H9 (cell line): ENCODE results near the gene CCDC78. TPM values are rescaled to one million over a fixed set of nuclear protein-coding genes. Genes with fewer than 3 reads are reported as not detected.

Experiments
- DNase-seq: peaks from one replicate; pipeline ENCODE4 v3.0.0-alpha.2; 2017
- H2AFZ ChIP-seq: one replicate; pipeline ENCODE4 v1.6.1; 2013; ENCODE audit warnings: mild to moderate bottlenecking, low read length, control low read depth, moderate library complexity
- H2AK5ac ChIP-seq: 2 replicates; pipeline ENCODE4 v1.6.1; 2013; ENCODE audit warnings: low read length, control low read depth, mixed read lengths; ENCODE audit not compliant: insufficient read length
- H2BK120ac ChIP-seq: one replicate; pipeline ENCODE4 v1.6.1; 2013; ENCODE audit warnings: low read depth, mild to moderate bottlenecking, low read length, control low read depth, inconsistent platforms; ENCODE audit not compliant: poor library complexity, severe bottlenecking
- H2BK12ac ChIP-seq: 2 replicates; pipeline ENCODE4 v1.6.1; 2013; ENCODE audit warnings: low read length, control low read depth, mixed read lengths, low read depth; ENCODE audit not compliant: insufficient read length
- H2BK15ac ChIP-seq: 2 replicates; pipeline ENCODE4 v1.6.1; 2013; ENCODE audit warnings: low read depth, low read length, control low read depth
- H2BK20ac ChIP-seq: one replicate; pipeline ENCODE4 v1.6.1; 2013; ENCODE audit warnings: low read depth, mild to moderate bottlenecking, low read length, control low read depth, inconsistent platforms; ENCODE audit not compliant: poor library complexity, severe bottlenecking
- H2BK5ac ChIP-seq: 2 replicates; pipeline ENCODE4 v1.6.1; 2013; ENCODE audit warnings: low read length, control low read depth, mixed read lengths; ENCODE audit not compliant: insufficient read length
- H3K14ac ChIP-seq: 2 replicates; pipeline ENCODE4 v1.6.1; 2013; ENCODE audit warnings: low read length, control low read depth; ENCODE audit not compliant: insufficient read depth
- H3K18ac ChIP-seq: 2 replicates; pipeline ENCODE4 v1.6.1; 2013; ENCODE audit warnings: low read depth, mild to moderate bottlenecking, mixed read lengths, low read length, control low read depth; ENCODE audit not compliant: insufficient read length
- H3K23ac ChIP-seq: 2 replicates; pipeline ENCODE4 v1.6.1; 2013; ENCODE audit warnings: low read length, control low read depth, mixed read lengths, low read depth; ENCODE audit not compliant: insufficient read length
- H3K23me2 ChIP-seq: 2 replicates; pipeline ENCODE4 v1.6.1; 2013; ENCODE audit warnings: low read depth, mild to moderate bottlenecking, mixed read lengths, low read length, control low read depth; ENCODE audit not compliant: insufficient read length, poor library complexity, severe bottlenecking
- H3K27ac ChIP-seq: 2 replicates; pipeline ENCODE4 v1.5.1; 2013; ENCODE audit warnings: low read length, control low read depth, mixed read lengths, low read depth; ENCODE audit not compliant: insufficient read length
- H3K27me3 ChIP-seq: 2 replicates; pipeline ENCODE4 v1.6.1; 2013; ENCODE audit warnings: low read length, control low read depth, inconsistent platforms; ENCODE audit not compliant: insufficient read depth
- H3K4ac ChIP-seq: 2 replicates; pipeline ENCODE4 v1.6.1; 2013; ENCODE audit warnings: low read depth, mild to moderate bottlenecking, control low read depth, inconsistent platforms, low read length, moderate library complexity
- H3K4me1 ChIP-seq: 2 replicates; pipeline ENCODE4 v1.6.1; 2013; ENCODE audit warnings: low read length, control low read depth, inconsistent platforms; ENCODE audit not compliant: insufficient read depth
- H3K4me2 ChIP-seq: 2 replicates; pipeline ENCODE4 v1.6.1; 2013; ENCODE audit warnings: low read length, control low read depth, mixed read lengths; ENCODE audit not compliant: insufficient read length, insufficient read depth
- H3K56ac ChIP-seq: 2 replicates; pipeline ENCODE4 v1.6.1; 2013; ENCODE audit warnings: low read depth, mild to moderate bottlenecking, mixed read lengths, low read length, control low read depth; ENCODE audit not compliant: insufficient read length
- H3K79me1 ChIP-seq: 2 replicates; pipeline ENCODE4 v1.6.1; 2013; ENCODE audit warnings: low read depth, mild to moderate bottlenecking, moderate library complexity, low read length, control low read depth, inconsistent platforms; ENCODE audit not compliant: insufficient read depth, poor library complexity, severe bottlenecking
- H3K79me2 ChIP-seq: 2 replicates; pipeline ENCODE4 v1.6.1; 2013; ENCODE audit warnings: low read length, control low read depth, inconsistent platforms; ENCODE audit not compliant: insufficient read depth
- H3K9ac ChIP-seq: 2 replicates; pipeline ENCODE4 v1.6.1; 2013; ENCODE audit warnings: low read length, control low read depth, mixed read lengths; ENCODE audit not compliant: insufficient read length; ENCODE audit errors: extremely low read depth
- H3K9me3 ChIP-seq: one replicate; pipeline ENCODE4 v1.6.1; 2013; ENCODE audit warnings: low read depth, low read length, inconsistent platforms; ENCODE audit not compliant: control insufficient read depth
- H3T11ph ChIP-seq: one replicate; pipeline ENCODE4 v1.6.1; 2013; ENCODE audit warnings: mild to moderate bottlenecking, low read length, control low read depth, inconsistent platforms
- H4K20me1 ChIP-seq: one replicate; pipeline ENCODE4 v1.6.1; 2013; ENCODE audit not compliant: control insufficient read depth, insufficient read length, insufficient read depth
- H4K5ac ChIP-seq: 2 replicates; pipeline ENCODE4 v1.6.1; 2013; ENCODE audit warnings: low read depth, mild to moderate bottlenecking, mixed read lengths, low read length, control low read depth; ENCODE audit not compliant: insufficient read length
- H4K8ac ChIP-seq: replicated peaks from 2 replicates; pipeline ENCODE4 v1.6.1; 2013; ENCODE audit warnings: low read length, control low read depth, mixed read lengths, low read depth; ENCODE audit not compliant: insufficient read length
- H4K91ac ChIP-seq: 2 replicates; pipeline ENCODE4 v1.6.1; 2013; ENCODE audit warnings: low read depth, mild to moderate bottlenecking, moderate library complexity, mixed read lengths, low read length, control low read depth; ENCODE audit not compliant: insufficient read length
- H3K27ac Mint-ChIP-seq, 3 experiments: 2 replicates in 2 of 3; 3 replicates in 1 of 3; pipeline ENCODE4 v1.8.0; 2020 to 2021; ENCODE audit warnings: mixed read lengths in 3 of 3, mild to moderate bottlenecking in 1 of 3, moderate library complexity in 1 of 3
- H3K27me3 Mint-ChIP-seq: 2 replicates; pipeline ENCODE4 v1.8.0; 2021; ENCODE audit warnings: low read depth, mild to moderate bottlenecking, moderate library complexity, mixed read lengths
- H3K36me3 Mint-ChIP-seq, 3 experiments: 2 replicates in 2 of 3; 3 replicates in 1 of 3; pipeline ENCODE4 v1.8.0; 2020 to 2021; ENCODE audit warnings: low read depth in 3 of 3, mixed read lengths in 3 of 3; ENCODE audit not compliant: insufficient read depth in 1 of 3
- H3K4me1 Mint-ChIP-seq, 2 experiments: 2 replicates each; pipeline ENCODE4 v1.8.0; 2020; ENCODE audit warnings: mixed read lengths in 2 of 2
- H3K4me3 Mint-ChIP-seq, 2 experiments: 2 replicates in 1 of 2; 3 replicates in 1 of 2; pipeline ENCODE4 v1.8.0; 2020 to 2021; ENCODE audit warnings: mild to moderate bottlenecking in 2 of 2, mixed read lengths in 2 of 2, moderate library complexity in 1 of 2
- H3K9me3 Mint-ChIP-seq, 2 experiments: 2 replicates in 1 of 2; 3 replicates in 1 of 2; pipeline ENCODE4 v1.8.0; 2020; ENCODE audit warnings: mild to moderate bottlenecking in 2 of 2, mixed read lengths in 2 of 2, moderate library complexity in 1 of 2
- CTCF ChIP-seq: fragments of 200-600 bp; sonication (generic); conservative IDR thresholded peaks from 3 replicates; pipeline ENCODE4 v1.8.0; 2021; ENCODE audit warnings: antibody characterized with exemption, mild to moderate bottlenecking
- WGBS: extraction: QIAGEN DNeasy Blood & Tissue Kit; methylation state at CpG from one replicate; pipeline ENCODE4 v1.1.7; 2013; ENCODE audit warnings: missing lambda C conversion rate, low lambda C conversion rate, mixed read lengths; ENCODE audit not compliant: insufficient read length; ENCODE audit errors: extremely low coverage; 5-methylcytosine and 5-hydroxymethylcytosine counted together
- total RNA-seq: library from RNA; stranded (reverse); gene quantifications from 2 replicates; pipeline ENCODE4 v1.2.1, GENCODE V29; 2021

Gene CCDC78
- total RNA-seq, 1 experiment from 2014 or later: 12.1 TPM

DNA sequence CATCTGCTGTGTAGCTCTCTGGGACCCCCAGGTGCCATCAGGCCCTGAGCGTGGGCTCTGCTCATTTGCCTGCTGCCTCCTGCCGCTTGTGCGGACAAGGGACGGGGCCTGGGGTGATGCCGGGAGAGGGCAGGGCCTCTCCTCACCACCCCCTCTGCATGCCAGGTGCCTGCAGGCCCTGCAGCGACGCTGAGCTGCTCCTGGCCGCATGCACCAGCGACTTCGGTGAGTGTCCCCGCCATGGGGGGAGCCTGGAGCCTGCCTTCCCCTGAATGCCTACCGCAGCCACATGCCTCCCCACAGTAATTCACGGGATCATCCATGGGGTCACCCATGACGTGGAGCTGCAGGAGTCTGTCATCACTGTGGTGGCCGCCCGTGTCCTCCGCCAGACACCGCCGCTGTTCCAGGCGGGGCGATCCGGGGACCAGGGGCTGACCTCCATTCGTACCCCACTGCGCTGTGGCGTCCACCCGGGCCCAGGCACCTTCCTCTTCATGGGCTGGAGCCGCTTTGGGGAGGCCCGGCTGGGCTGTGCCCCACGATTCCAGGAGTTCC is 9.4 kb downstream of the CCDC78 start:
- Histone ChIP-seq H3K4me2 (no peak overlapping the region), H3K56ac (no peak overlapping the region), H3K4me1 (no peaks in the 10 kb centered on the region), H3K27ac (no peak overlapping the region), H4K8ac (no peak overlapping the region), H3K14ac (no peak overlapping the region), H3K79me1 (no peaks in the 10 kb centered on the region), H3T11ph (no peak overlapping the region), H2AFZ (no peak overlapping the region), H3K27me3 (no peaks in the 10 kb centered on the region; the same call in 1 of the 2 replicates), H3K23ac (no peak overlapping the region), H2AK5ac (no peak overlapping the region), H2BK120ac (no peak overlapping the region), H2BK5ac (no peak overlapping the region), H3K18ac (no peak overlapping the region), H3K9ac (no peak overlapping the region), H2BK20ac (no peak overlapping the region), H3K79me2 (no peaks in the 10 kb centered on the region), H2BK15ac (no peak overlapping the region), H4K20me1 (no peaks in the 10 kb centered on the region), H2BK12ac (no peak overlapping the region), H3K23me2 (peaks cover 10% of the 10 kb centered on the region), H3K4ac (no peak overlapping the region), H4K5ac (no peak overlapping the region), H3K9me3 (no peaks in the 10 kb centered on the region), H4K91ac (no peak overlapping the region)
- Mint-ChIP-seq H3K4me1 (peaks cover 17 to 31% of the 10 kb centered on the region in 2 experiments), H3K27ac (no peak overlapping the region), H3K27me3 (peaks cover 48% of the 10 kb centered on the region), H3K4me3 (peak overlapping the region in 1 of 2 experiments; percentile 78; a peak in 1 of 5 replicates), H3K9me3 (no peaks in the 10 kb centered on the region; a peak in 1 of 5 replicates), H3K36me3 (no peaks in the 10 kb centered on the region)
- no peak for TF ChIP-seq CTCF
- no CpG with 5 or more reads among the region's 29 CpGs for WGBS
- no peak for DNase-seq
